MM.1S (cell line): ENCODE measurements around the gene RNLS.

ENCODE experiments used
- DNase-seq: peaks from one replicate; pipeline ENCODE4 v3.0.0-alpha.2; 2015
- H2AFZ ChIP-seq: fragments of 300-600 bp; sonication (generic); 2 replicates; pipeline ENCODE4 v1.6.0; 2016; ENCODE audit warnings: antibody characterized with exemption, low read length
- H3F3A ChIP-seq: fragments of 300-600 bp; sonication (generic); 2 replicates; pipeline ENCODE4 v1.6.1; 2016; ENCODE audit warnings: mild to moderate bottlenecking, antibody characterized with exemption, low read length, moderate library complexity, mixed read lengths; ENCODE audit not compliant: insufficient read depth
- H3K27ac ChIP-seq: fragments of 300-600 bp; sonication (generic); 2 replicates; pipeline ENCODE4 v1.5.1; 2016; ENCODE audit warnings: mild to moderate bottlenecking, low read length
- H3K27me3 ChIP-seq: fragments of 300-600 bp; sonication (generic); replicated peaks from 2 replicates; pipeline ENCODE4 v1.6.0; 2016; ENCODE audit warnings: low read length; ENCODE audit not compliant: insufficient read depth
- H3K36me3 ChIP-seq: fragments of 300-600 bp; sonication (generic); replicated peaks from 2 replicates; pipeline ENCODE4 v1.6.1; 2016; ENCODE audit warnings: mild to moderate bottlenecking, low read length, mixed read lengths; ENCODE audit not compliant: insufficient read depth
- H3K4me1 ChIP-seq: fragments of 300-600 bp; sonication (generic); 2 replicates; pipeline ENCODE4 v1.6.1; 2016; ENCODE audit warnings: low read length, mixed read lengths
- H3K4me2 ChIP-seq: fragments of 300-600 bp; sonication (generic); 2 replicates; pipeline ENCODE4 v1.6.0; 2016; ENCODE audit warnings: low read depth, low read length
- H3K4me3 ChIP-seq: fragments of 300-600 bp; sonication (generic); 2 replicates; pipeline ENCODE4 v1.5.1; 2016; ENCODE audit warnings: low read length, mixed read lengths
- H3K79me2 ChIP-seq: fragments of 300-600 bp; sonication (generic); 2 replicates; pipeline ENCODE4 v1.6.1; 2016; ENCODE audit warnings: mixed run types, low read length, mixed read lengths
- H3K9ac ChIP-seq: fragments of 300-600 bp; sonication (generic); 2 replicates; pipeline ENCODE4 v1.6.1; 2016; ENCODE audit warnings: low read length, mixed read lengths
- H3K9me2 ChIP-seq: fragments of 300-600 bp; sonication (generic); replicated peaks from 2 replicates; pipeline ENCODE4 v1.6.1; 2016; ENCODE audit warnings: mild to moderate bottlenecking, low read length, mixed read lengths; ENCODE audit not compliant: insufficient read depth
- H3K9me3 ChIP-seq: fragments of 300-600 bp; sonication (generic); replicated peaks from 2 replicates; pipeline ENCODE4 v1.6.1; 2016; ENCODE audit warnings: mild to moderate bottlenecking, low read length, mixed read lengths; ENCODE audit not compliant: insufficient read depth
- H4K20me1 ChIP-seq: fragments of 300-600 bp; sonication (generic); 2 replicates; pipeline ENCODE4 v1.6.1; 2016; ENCODE audit warnings: mild to moderate bottlenecking, low read length, moderate library complexity, mixed read lengths; ENCODE audit not compliant: insufficient read depth
- EZH2 ChIP-seq: fragments of 300-600 bp; sonication (generic); optimal IDR thresholded peaks from 2 replicates; pipeline ENCODE3; 2017; ENCODE audit warnings: low read depth, mild to moderate bottlenecking, antibody characterized with exemption, low read length, mixed read lengths
- EZH2phosphoT487 ChIP-seq: fragments of 300-600 bp; sonication (generic); IDR thresholded peaks from 2 replicates; pipeline ENCODE4 v1.6.1; 2018; ENCODE audit warnings: antibody characterized with exemption, low read length
- TF ChIP-seq, protein P1 (sequence below): fragments of 300-600 bp; sonication (generic); IDR thresholded peaks from 2 replicates; pipeline ENCODE4 v1.5.1; 2016; ENCODE audit warnings: antibody characterized with exemption, low read length, mixed read lengths

Gene RNLS

DNA sequence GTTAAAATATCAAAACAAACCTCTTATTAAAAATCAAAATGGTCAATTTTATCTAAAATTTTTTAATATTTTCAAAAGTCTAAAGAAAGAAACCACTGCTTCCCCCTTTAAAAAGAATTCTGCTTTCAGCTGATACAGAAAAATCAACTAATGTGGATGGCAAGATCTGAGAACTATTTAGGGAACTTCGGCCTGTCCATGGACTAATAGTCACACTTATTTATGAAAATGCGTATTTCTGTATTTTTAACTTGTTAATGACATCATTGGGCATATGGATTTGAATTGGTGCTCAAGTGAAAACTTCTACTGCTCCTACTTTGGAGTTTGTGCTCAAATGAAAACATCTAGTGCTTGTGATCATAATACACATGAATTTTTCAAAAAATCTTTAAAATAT lies 31.9 kb downstream of the RNLS start:
- TF ChIP-seq EZH2 = no peak
- TF ChIP-seq EZH2phosphoT487 = no peak
- TF ChIP-seq, protein P1, sequence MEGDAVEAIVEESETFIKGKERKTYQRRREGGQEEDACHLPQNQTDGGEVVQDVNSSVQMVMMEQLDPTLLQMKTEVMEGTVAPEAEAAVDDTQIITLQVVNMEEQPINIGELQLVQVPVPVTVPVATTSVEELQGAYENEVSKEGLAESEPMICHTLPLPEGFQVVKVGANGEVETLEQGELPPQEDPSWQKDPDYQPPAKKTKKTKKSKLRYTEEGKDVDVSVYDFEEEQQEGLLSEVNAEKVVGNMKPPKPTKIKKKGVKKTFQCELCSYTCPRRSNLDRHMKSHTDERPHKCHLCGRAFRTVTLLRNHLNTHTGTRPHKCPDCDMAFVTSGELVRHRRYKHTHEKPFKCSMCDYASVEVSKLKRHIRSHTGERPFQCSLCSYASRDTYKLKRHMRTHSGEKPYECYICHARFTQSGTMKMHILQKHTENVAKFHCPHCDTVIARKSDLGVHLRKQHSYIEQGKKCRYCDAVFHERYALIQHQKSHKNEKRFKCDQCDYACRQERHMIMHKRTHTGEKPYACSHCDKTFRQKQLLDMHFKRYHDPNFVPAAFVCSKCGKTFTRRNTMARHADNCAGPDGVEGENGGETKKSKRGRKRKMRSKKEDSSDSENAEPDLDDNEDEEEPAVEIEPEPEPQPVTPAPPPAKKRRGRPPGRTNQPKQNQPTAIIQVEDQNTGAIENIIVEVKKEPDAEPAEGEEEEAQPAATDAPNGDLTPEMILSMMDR = no peak
- DNase-seq = no peak
- no peaks in the 10 kb centered on the region for H3K36me3 ChIP-seq
- no peak overlapping the region for H3K4me2 ChIP-seq
- no peaks in the 10 kb centered on the region for H4K20me1 ChIP-seq
- H3K9me3 ChIP-seq = no peaks in the 10 kb centered on the region
- no peaks in the 10 kb centered on the region for H3K79me2 ChIP-seq
- H3K27me3 ChIP-seq = no peaks in the 10 kb centered on the region
- no peaks in the 10 kb centered on the region for H3K4me1 ChIP-seq
- H3K9me2 ChIP-seq = no peaks in the 10 kb centered on the region
- H3K4me3 ChIP-seq = no peak overlapping the region
- H3K9ac ChIP-seq = no peak overlapping the region
- H2AFZ ChIP-seq = no peak overlapping the region
- H3K27ac ChIP-seq = no peak overlapping the region
- no peaks in the 10 kb centered on the region for H3F3A ChIP-seq

- Histone ChIP-seq H3K9me3 (no peaks in the 10 kb centered on the region), H3K79me2 (no peaks in the 10 kb centered on the region), H3K27ac (no peak overlapping the region), H3F3A (no peaks in the 10 kb centered on the region), H3K27me3 (no peaks in the 10 kb centered on the region), H3K36me3 (no peaks in the 10 kb centered on the region), H3K4me1 (no peaks in the 10 kb centered on the region), H3K4me2 (no peak overlapping the region), H4K20me1 (no peaks in the 10 kb centered on the region), H3K9ac (no peak overlapping the region), H3K4me3 (no peak overlapping the region), H2AFZ (no peak overlapping the region), H3K9me2 (no peaks in the 10 kb centered on the region)
- TF ChIP-seq, protein P1 = no peak
- TF ChIP-seq EZH2 (no peak), EZH2phosphoT487 (no peak)
- DNase-seq = no peak
Observed at GRCh38 chr10:88546497-88546896, 36.6 kb downstream of the RNLS start.

DNA sequence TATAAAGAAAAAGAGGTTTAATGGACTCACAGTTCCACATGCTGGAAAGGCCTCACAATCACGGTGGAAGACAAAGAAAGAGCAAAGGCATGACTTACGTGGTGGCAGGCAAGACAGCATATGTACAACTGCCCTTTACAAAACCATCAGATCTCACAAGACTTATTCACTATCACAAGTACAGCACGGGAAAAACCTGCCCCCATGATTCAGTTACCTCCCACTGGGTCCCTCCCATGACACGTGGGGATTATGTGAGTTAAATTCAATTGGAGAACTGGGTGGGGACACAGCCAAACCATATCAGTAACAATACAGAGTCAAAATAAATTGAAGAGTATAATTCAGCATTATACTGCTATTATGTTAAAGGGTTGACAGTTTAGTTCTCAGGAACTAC lies 37.8 kb downstream of the RNLS start:
- Histone ChIP-seq H3K27ac (no peak overlapping the region), H3K36me3 (no peaks in the 10 kb centered on the region), H3K4me2 (no peak overlapping the region), H3K9ac (no peak overlapping the region), H3F3A (no peaks in the 10 kb centered on the region), H4K20me1 (no peaks in the 10 kb centered on the region), H3K27me3 (no peaks in the 10 kb centered on the region), H3K4me3 (no peak overlapping the region), H3K4me1 (no peaks in the 10 kb centered on the region), H3K9me3 (no peaks in the 10 kb centered on the region), H2AFZ (no peak overlapping the region), H3K9me2 (no peaks in the 10 kb centered on the region), H3K79me2 (no peaks in the 10 kb centered on the region)
- DNase-seq = no peak
- TF ChIP-seq EZH2phosphoT487 (no peak), EZH2 (no peak)
- TF ChIP-seq, protein P1 = no peak
